HepG2 (cell line): ENCODE measurements around the gene TNPO3. TPM values are rescaled to one million over a fixed set of nuclear protein-coding genes. Genes with fewer than 3 reads are reported as not detected.

Experiments
- ATAC-seq: fragments of 200-7000 bp; cut with Tn5 transposase; 3 replicates; pipeline ENCODE4 v1.9.1; 2020; ENCODE audit warnings: mild to moderate bottlenecking, moderate library complexity
- BruUV-seq: library from RNA; stranded (reverse); fragments of 400-500 nt; replicated peaks from 2 replicates; lab custom pipeline; 2021; lab: Mats Ljungman, UMichigan
- CTCF ChIA-PET: fragments of 300-600 bp; formaldehyde crosslinking; extraction: SDS; loops from one replicate; lab custom pipeline; 2021; ENCODE audit warnings: low total read pairs, inconsistent platforms, low intra/inter-chr PET ratio; lab: Yijun Ruan, JAX
- POLR2A ChIA-PET: fragments of 350-600 bp; sonication (Branson Sonifier 250); formaldehyde crosslinking; loops from one replicate; lab custom pipeline; 2020; ENCODE audit warnings: antibody characterized with exemption, inconsistent platforms; lab: Yijun Ruan, JAX
- DNase-seq: peaks from one replicate; pipeline ENCODE4 v3.0.0-alpha.2; 2015; ENCODE audit warnings: low spot score
- FAIRE-seq: peaks from 3 replicates; lab custom pipeline; 2011; peaks lifted over from hg19 to GRCh38; lab: Jason Lieb, UNC
- H2AFZ ChIP-seq: one replicate; pipeline ENCODE4 v1.6.1; 2011; ENCODE audit warnings: low read length, inconsistent platforms
- H3K27ac ChIP-seq: fragments of 300-600 bp; 3 replicates; pipeline ENCODE4 v1.8.0; 2011; ENCODE audit warnings: mixed run types, mild to moderate bottlenecking, mixed read lengths, low read length, inconsistent platforms; ENCODE audit not compliant: insufficient read depth; ENCODE audit errors: extremely low read length
- H3K27me3 ChIP-seq, 2 experiments: fragments of 200-600 bp in 1 of 2; 2 replicates in 1 of 2; 3 replicates in 1 of 2; pipeline versions ENCODE4 v1.6.0 to v1.8.0; 2011; ENCODE audit warnings: low read length in 2 of 2, mild to moderate bottlenecking in 2 of 2, moderate library complexity in 2 of 2, inconsistent platforms in 1 of 2; ENCODE audit not compliant: insufficient read depth in 2 of 2, control insufficient read depth in 1 of 2
- H3K36me3 ChIP-seq, 2 experiments: fragments of 200-600 bp in 1 of 2; replicated peaks in 1 of 2; 2 replicates in 1 of 2; 3 replicates in 1 of 2; pipeline versions ENCODE4 v1.5.1 to v1.8.0; 2011; ENCODE audit warnings: low read length in 2 of 2, inconsistent platforms in 1 of 2; ENCODE audit not compliant: insufficient read depth in 2 of 2, control insufficient read depth in 1 of 2
- H3K4me1 ChIP-seq: 2 replicates; pipeline ENCODE4 v1.5.1; 2012; ENCODE audit warnings: low read length, inconsistent platforms; ENCODE audit not compliant: insufficient read depth
- H3K4me2 ChIP-seq: 2 replicates; pipeline ENCODE4 v1.6.0; 2011; ENCODE audit warnings: low read depth, low read length, inconsistent platforms
- H3K4me3 ChIP-seq, 3 experiments: fragments of 200-600 bp in 1 of 3; sonication (generic), shearing (Covaris generic) in 1 of 3; replicated peaks in 1 of 3; 2 replicates each; pipeline ENCODE4 v1.5.1; 2011 to 2016; ENCODE audit warnings: low read length in 3 of 3, inconsistent platforms in 2 of 3, low read depth in 2 of 3, mild to moderate bottlenecking in 2 of 3, control low read depth in 1 of 3, mixed read lengths in 1 of 3; ENCODE audit not compliant: insufficient read depth in 1 of 3
- H3K79me2 ChIP-seq: one replicate; pipeline ENCODE4 v1.6.1; 2011; ENCODE audit warnings: low read length, inconsistent platforms; ENCODE audit not compliant: insufficient read depth
- H3K9ac ChIP-seq: 2 replicates; pipeline ENCODE4 v1.6.0; 2011; ENCODE audit warnings: mild to moderate bottlenecking, low read depth, low read length, inconsistent platforms; ENCODE audit not compliant: insufficient read depth
- H3K9me3 ChIP-seq: 2 replicates; pipeline ENCODE4 v1.5.1; 2012; ENCODE audit warnings: mild to moderate bottlenecking, low read length
- H4K20me1 ChIP-seq: 2 replicates; pipeline ENCODE4 v1.6.0; 2011; ENCODE audit warnings: inconsistent platforms, mild to moderate bottlenecking, low read length, moderate library complexity; ENCODE audit not compliant: insufficient read depth
- AHDC1 ChIP-seq: sonication (generic); formaldehyde crosslinking; IDR thresholded peaks from 2 replicates; pipeline ENCODE4 v1.5.1; 2020; ENCODE audit warnings: mild to moderate bottlenecking, missing genetic modification reagents, borderline replicate concordance
- GATA4 ChIP-seq: sonication (generic); IDR thresholded peaks from 2 replicates; pipeline ENCODE4 v1.6.1; 2016; ENCODE audit warnings: antibody characterized with exemption, low read depth, borderline replicate concordance
- IKZF5 ChIP-seq: IDR thresholded peaks from 2 replicates; pipeline ENCODE4 v1.6.1; 2018; ENCODE audit warnings: missing genetic modification reagents, mild to moderate bottlenecking, missing compliant biosample characterization
- NRL ChIP-seq: sonication (generic); formaldehyde crosslinking; IDR thresholded peaks from 2 replicates; pipeline ENCODE4 v1.5.0; 2020; ENCODE audit warnings: missing genetic modification reagents, mild to moderate bottlenecking, moderate library complexity, borderline replicate concordance
- PHB2 ChIP-seq: fragments of 450-650 bp; IDR thresholded peaks from 2 replicates; pipeline ENCODE4 v1.6.1; 2018; ENCODE audit not compliant: partially characterized antibody
- PHF20 ChIP-seq: sonication (generic); formaldehyde crosslinking; IDR thresholded peaks from 2 replicates; pipeline ENCODE4 v1.5.0; 2020; ENCODE audit warnings: mild to moderate bottlenecking, missing genetic modification reagents
- SRSF4 ChIP-seq: fragments of 200-400 bp; formaldehyde crosslinking; IDR thresholded peaks from one replicate; pipeline ENCODE4 v1.6.1; 2018; ENCODE audit warnings: mild to moderate bottlenecking, low read depth, low read length, moderate library complexity; ENCODE audit not compliant: poor library complexity, severe bottlenecking
- TAF15 ChIP-seq: fragments of 200-400 bp; formaldehyde crosslinking; IDR thresholded peaks from one replicate; pipeline ENCODE4 v1.6.1; 2018; ENCODE audit warnings: mild to moderate bottlenecking, low read depth, low read length; ENCODE audit not compliant: poor library complexity, severe bottlenecking
- TP53 ChIP-seq: sonication (generic); formaldehyde crosslinking; conservative IDR thresholded peaks from 2 replicates; pipeline ENCODE4 v1.4.0; 2020; ENCODE audit warnings: missing genetic modification reagents
- ZIK1 ChIP-seq: sonication (generic); formaldehyde crosslinking; IDR thresholded peaks from 2 replicates; pipeline ENCODE4 v1.5.0; 2020; ENCODE audit warnings: mild to moderate bottlenecking, low read depth, missing genetic modification reagents, borderline replicate concordance
- ZNF263 ChIP-seq: sonication (generic); formaldehyde crosslinking; IDR thresholded peaks from 2 replicates; pipeline ENCODE4 v1.4.0; 2020; ENCODE audit warnings: missing genetic modification reagents
- ZNF367 ChIP-seq: sonication (generic); formaldehyde crosslinking; IDR thresholded peaks from 2 replicates; pipeline ENCODE4 v1.4.0; 2020; ENCODE audit warnings: missing genetic modification reagents, borderline replicate concordance
- ZNF557 ChIP-seq: sonication (generic); formaldehyde crosslinking; IDR thresholded peaks from 2 replicates; pipeline ENCODE4 v1.4.0; 2020; ENCODE audit warnings: missing genetic modification reagents
- WGBS: methylation state at CpG from one replicate; pipeline ENCODE4 v1.1.6; 2017; ENCODE audit warnings: low lambda C conversion rate; 5-methylcytosine and 5-hydroxymethylcytosine counted together
- in situ Hi-C: cut with HindIII; loops from 2 replicates; pipeline ENCODE4 v1.10.0; 2017; ENCODE audit warnings: low pct_unique_long_range_greater_than_20kb; ENCODE audit not compliant: extremely low pct_ligation_motif_present
- intact Hi-C: fragments of 100-400 bp; cut with micrococcal nuclease; formaldehyde crosslinking; loops from one replicate; pipeline ENCODE4 v1.10.0; 2022; ENCODE audit not compliant: unreplicated experiment
- polyA plus RNA-seq, 8 experiments: library from polyadenylated mRNA; depleted of rRNA in 3 of 8; stranded (reverse) in 7 of 8; unstranded in 1 of 8; fragments of >200 nt; fragmentation: Illumina TruSeq in 4 of 8; extraction: Trizol in 4 of 8; gene quantifications; 2 replicates each; pipeline versions ENCODE4 v1.2.1 to v1.2.3, GENCODE V29; 2011 to 2016; ENCODE audit warnings: low read depth in 4 of 8, missing spikeins in 1 of 8, mixed read lengths in 1 of 8; ENCODE audit not compliant: insufficient read depth in 1 of 8
- total RNA-seq, 5 experiments: library from RNA; depleted of rRNA; stranded (reverse); fragments of >200 nt; fragmentation: Illumina TruSeq; extraction: Trizol; gene quantifications; 2 replicates each; pipeline ENCODE4 v1.2.3, GENCODE V29; 2016; ENCODE audit warnings: low read depth in 1 of 5
- TF ChIP-seq, protein P1 (sequence below): sonication (generic); formaldehyde crosslinking; IDR thresholded peaks from 2 replicates; pipeline ENCODE4 v1.4.0; 2020; ENCODE audit warnings: mild to moderate bottlenecking, missing genetic modification reagents

The TNPO3 gene
- total and polyA plus RNA-seq, 2 of the 13 experiments (the other 11 are each of a cell fraction or from before 2014, with no cell fraction given): 23.8 to 44.6 TPM

GRCh38 chr7:128974241-128974934 lies 80.5 kb downstream of the TNPO3 start:
- POLR2A ChIA-PET: no interaction called here
- peaks cover 21 to 88% of the 10 kb centered on the region in 2 experiments for H3K36me3 ChIP-seq
- in situ Hi-C loops: no loop called here
- TF ChIP-seq PHF20 (CRISPR knock-in tag): no peak
- no peak for TF ChIP-seq IKZF5
- TF ChIP-seq PHB2: no peak
- no peak for TF ChIP-seq ZIK1 (CRISPR knock-in tag)
- no peak for TF ChIP-seq SRSF4
- TF ChIP-seq GATA4: no peak
- TF ChIP-seq ZNF263: no peak
- no peak for TF ChIP-seq NRL (CRISPR knock-in tag)
- no peak for TF ChIP-seq TAF15
- TF ChIP-seq TP53: no peak
- TF ChIP-seq ZNF367 (CRISPR knock-in tag): no peak
- no peak for TF ChIP-seq ZNF557
- TF ChIP-seq, protein P1, sequence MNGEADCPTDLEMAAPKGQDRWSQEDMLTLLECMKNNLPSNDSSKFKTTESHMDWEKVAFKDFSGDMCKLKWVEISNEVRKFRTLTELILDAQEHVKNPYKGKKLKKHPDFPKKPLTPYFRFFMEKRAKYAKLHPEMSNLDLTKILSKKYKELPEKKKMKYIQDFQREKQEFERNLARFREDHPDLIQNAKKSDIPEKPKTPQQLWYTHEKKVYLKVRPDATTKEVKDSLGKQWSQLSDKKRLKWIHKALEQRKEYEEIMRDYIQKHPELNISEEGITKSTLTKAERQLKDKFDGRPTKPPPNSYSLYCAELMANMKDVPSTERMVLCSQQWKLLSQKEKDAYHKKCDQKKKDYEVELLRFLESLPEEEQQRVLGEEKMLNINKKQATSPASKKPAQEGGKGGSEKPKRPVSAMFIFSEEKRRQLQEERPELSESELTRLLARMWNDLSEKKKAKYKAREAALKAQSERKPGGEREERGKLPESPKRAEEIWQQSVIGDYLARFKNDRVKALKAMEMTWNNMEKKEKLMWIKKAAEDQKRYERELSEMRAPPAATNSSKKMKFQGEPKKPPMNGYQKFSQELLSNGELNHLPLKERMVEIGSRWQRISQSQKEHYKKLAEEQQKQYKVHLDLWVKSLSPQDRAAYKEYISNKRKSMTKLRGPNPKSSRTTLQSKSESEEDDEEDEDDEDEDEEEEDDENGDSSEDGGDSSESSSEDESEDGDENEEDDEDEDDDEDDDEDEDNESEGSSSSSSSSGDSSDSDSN (CRISPR knock-in tag): no peak
- no peak for TF ChIP-seq AHDC1 (CRISPR knock-in tag)

More at GRCh38 chr7:128974241-128974934, 80.5 kb downstream of the TNPO3 start:
- no peak overlapping the region for H3K9ac ChIP-seq
- no peaks in the 10 kb centered on the region for H3K27me3 ChIP-seq
- no peaks in the 10 kb centered on the region; the same call in 1 of the 2 replicates for H4K20me1 ChIP-seq
- FAIRE-seq (no peak), DNase-seq (no peak), ATAC-seq (no peak)
- H3K27ac ChIP-seq: no peak overlapping the region
- BruUV-seq: no TSS peak
- H3K79me2 ChIP-seq: no peaks in the 10 kb centered on the region
- no peak overlapping the region for H3K4me2 ChIP-seq
- WGBS: 92% methylated on average over 7 of the region's 7 CpGs
- H3K4me1 ChIP-seq: no peaks in the 10 kb centered on the region
- no peak overlapping the region for H3K4me3 ChIP-seq
- intact Hi-C loops: no loop called here
- no peak overlapping the region for H2AFZ ChIP-seq
- CTCF ChIA-PET: no interaction called here
- no peaks in the 10 kb centered on the region for H3K9me3 ChIP-seq
